Measurements from ENCODE around the gene RREB1. TPM values are rescaled to one million over a fixed set of nuclear protein-coding genes. Genes with fewer than 3 reads are reported as not detected.

The RREB1 gene
- total RNA-seq, 1 experiment from 2014 or later, result 35.8 TPM

DNA sequence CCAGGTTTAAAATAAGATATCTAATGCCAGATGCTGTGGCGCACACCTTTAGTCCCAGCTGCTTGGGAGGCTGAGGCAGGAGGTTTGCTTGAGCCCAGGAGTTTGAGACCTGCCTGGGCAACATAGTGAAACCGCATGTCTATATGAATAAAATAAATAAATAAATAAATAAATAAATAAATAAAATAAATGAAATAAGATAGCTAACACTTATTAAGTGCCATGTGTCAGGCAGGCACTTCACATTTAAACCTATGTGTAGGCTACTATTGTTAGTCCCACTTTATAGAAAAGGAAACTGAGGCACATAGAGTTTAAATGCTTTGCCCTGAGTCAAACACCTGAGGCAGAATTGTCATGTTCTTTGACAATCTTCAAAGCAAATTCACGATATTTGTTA, 32.9 kb upstream of the RREB1 start:
- Histone ChIP-seq H2BK15ac (ENCODE audit: low read depth, low read length) (no peak overlapping the region), H4K5ac (ENCODE audit: insufficient read length, low read depth, low read length) (no peak overlapping the region), H3K4ac (ENCODE audit: low read depth, low read length) (no peak overlapping the region), H2AK5ac (ENCODE audit: insufficient read length, low read length) (no peak overlapping the region), H3K23me2 (ENCODE audit: insufficient read length, low read depth, low read length, poor library complexity, severe bottlenecking) (no peaks in the 10 kb centered on the region), H2BK20ac (ENCODE audit: low read depth, low read length, poor library complexity, severe bottlenecking) (no peak overlapping the region), H3K14ac (ENCODE audit: insufficient read depth, low read length) (no peak overlapping the region), H2BK120ac (ENCODE audit: low read depth, low read length, poor library complexity, severe bottlenecking) (no peak overlapping the region), H3K9ac (ENCODE audit: extremely low read depth, insufficient read length, low read length) (no peak overlapping the region), H3T11ph (ENCODE audit: low read length) (no peak overlapping the region), H4K20me1 (ENCODE audit: control insufficient read depth, insufficient read depth, insufficient read length) (no peaks in the 10 kb centered on the region), H3K27ac (ENCODE audit: insufficient read length, low read depth, low read length) (no peak overlapping the region), H3K56ac (ENCODE audit: insufficient read length, low read depth, low read length) (no peak overlapping the region), H3K4me2 (ENCODE audit: insufficient read depth, insufficient read length, low read length) (no peak overlapping the region), H3K79me1 (ENCODE audit: insufficient read depth, low read depth, low read length, poor library complexity, severe bottlenecking) (no peaks in the 10 kb centered on the region), H4K8ac (replicated peaks; ENCODE audit: insufficient read length, low read depth, low read length) (no peak overlapping the region), H3K9me3 (ENCODE audit: control insufficient read depth, low read depth, low read length) (no peaks in the 10 kb centered on the region), H2BK5ac (ENCODE audit: insufficient read length, low read length) (no peak overlapping the region), H3K27me3 (ENCODE audit: insufficient read depth, low read length) (no peaks in the 10 kb centered on the region), H4K91ac (ENCODE audit: insufficient read length, low read depth, low read length) (no peak overlapping the region), H2BK12ac (ENCODE audit: insufficient read length, low read depth, low read length) (no peak overlapping the region), H3K23ac (ENCODE audit: insufficient read length, low read depth, low read length) (no peak overlapping the region), H3K79me2 (ENCODE audit: insufficient read depth, low read length) (no peaks in the 10 kb centered on the region), H3K18ac (ENCODE audit: insufficient read length, low read depth, low read length) (no peak overlapping the region), H3K4me1 (ENCODE audit: insufficient read depth, low read length) (no peaks in the 10 kb centered on the region), H2AFZ (ENCODE audit: low read length) (no peak overlapping the region)
- no peak overlapping the region for H3K27ac Mint-ChIP-seq
- peaks cover 1% of the 10 kb centered on the region; the same call in 1 of the 2 replicates for H3K27me3 Mint-ChIP-seq (ENCODE audit: low read depth)
- H3K9me3 Mint-ChIP-seq, result no peaks in the 10 kb centered on the region
- H3K4me1 Mint-ChIP-seq, result no peaks in the 10 kb centered on the region
- TF ChIP-seq, protein P1, sequence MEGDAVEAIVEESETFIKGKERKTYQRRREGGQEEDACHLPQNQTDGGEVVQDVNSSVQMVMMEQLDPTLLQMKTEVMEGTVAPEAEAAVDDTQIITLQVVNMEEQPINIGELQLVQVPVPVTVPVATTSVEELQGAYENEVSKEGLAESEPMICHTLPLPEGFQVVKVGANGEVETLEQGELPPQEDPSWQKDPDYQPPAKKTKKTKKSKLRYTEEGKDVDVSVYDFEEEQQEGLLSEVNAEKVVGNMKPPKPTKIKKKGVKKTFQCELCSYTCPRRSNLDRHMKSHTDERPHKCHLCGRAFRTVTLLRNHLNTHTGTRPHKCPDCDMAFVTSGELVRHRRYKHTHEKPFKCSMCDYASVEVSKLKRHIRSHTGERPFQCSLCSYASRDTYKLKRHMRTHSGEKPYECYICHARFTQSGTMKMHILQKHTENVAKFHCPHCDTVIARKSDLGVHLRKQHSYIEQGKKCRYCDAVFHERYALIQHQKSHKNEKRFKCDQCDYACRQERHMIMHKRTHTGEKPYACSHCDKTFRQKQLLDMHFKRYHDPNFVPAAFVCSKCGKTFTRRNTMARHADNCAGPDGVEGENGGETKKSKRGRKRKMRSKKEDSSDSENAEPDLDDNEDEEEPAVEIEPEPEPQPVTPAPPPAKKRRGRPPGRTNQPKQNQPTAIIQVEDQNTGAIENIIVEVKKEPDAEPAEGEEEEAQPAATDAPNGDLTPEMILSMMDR (conservative IDR thresholded peaks at IDR 0.05), result no peak
- no peak for DNase-seq
- no peak overlapping the region for H3K4me3 Mint-ChIP-seq
- no CpG with 5 or more reads among the region's 3 CpGs for WGBS (ENCODE audit: extremely low coverage, insufficient read length, low lambda C conversion rate)
- no peaks in the 10 kb centered on the region for H3K36me3 Mint-ChIP-seq (ENCODE audit: insufficient read depth in 1 of 3, low read depth in 3 of 3)

Measured in H9 (cell line).